Large intestine (tissue), 3 donors: ENCODE measurements around the gene SZRD1. TPM values are rescaled to one million over a fixed set of nuclear protein-coding genes. Genes with fewer than 3 reads are reported as not detected.

Experiments
- DNase-seq, 2 donors: peaks; one replicate each; pipeline versions ENCODE4 v3.0.0 to v3.0.0-alpha.2; 2013
- H3K27ac ChIP-seq: one replicate; pipeline ENCODE4 v1.5.1; 2013; ENCODE audit warnings: low read length
- H3K27me3 ChIP-seq: 2 replicates; pipeline ENCODE4 v1.6.1; 2013; ENCODE audit warnings: low read length; ENCODE audit not compliant: control insufficient read depth, insufficient read depth
- H3K36me3 ChIP-seq: 2 replicates; pipeline ENCODE4 v1.6.1; 2013; ENCODE audit warnings: low read length; ENCODE audit not compliant: control insufficient read depth, insufficient read depth
- H3K4me1 ChIP-seq: one replicate; pipeline ENCODE4 v1.6.1; 2013; ENCODE audit warnings: low read length; ENCODE audit not compliant: control insufficient read depth, insufficient read depth
- H3K4me3 ChIP-seq: one replicate; pipeline ENCODE4 v1.5.1; 2013; ENCODE audit warnings: low read length
- H3K9me3 ChIP-seq: one replicate; pipeline ENCODE4 v1.6.1; 2013; ENCODE audit warnings: mild to moderate bottlenecking, low read depth, low read length, moderate library complexity; ENCODE audit not compliant: control insufficient read depth
- WGBS: methylation state at CpG from one replicate; pipeline ENCODE4 v1.1.5; 2013; ENCODE audit warnings: low lambda C conversion rate; ENCODE audit not compliant: insufficient coverage; 5-methylcytosine and 5-hydroxymethylcytosine counted together
- polyA plus RNA-seq: library from polyadenylated mRNA; unstranded; fragments of 120-200 nt; gene quantifications from one replicate; pipeline ENCODE4 v1.2.1, GENCODE V29; 2013

Gene SZRD1
- polyA plus RNA-seq, 1 donor, result 78.6 TPM

DNA sequence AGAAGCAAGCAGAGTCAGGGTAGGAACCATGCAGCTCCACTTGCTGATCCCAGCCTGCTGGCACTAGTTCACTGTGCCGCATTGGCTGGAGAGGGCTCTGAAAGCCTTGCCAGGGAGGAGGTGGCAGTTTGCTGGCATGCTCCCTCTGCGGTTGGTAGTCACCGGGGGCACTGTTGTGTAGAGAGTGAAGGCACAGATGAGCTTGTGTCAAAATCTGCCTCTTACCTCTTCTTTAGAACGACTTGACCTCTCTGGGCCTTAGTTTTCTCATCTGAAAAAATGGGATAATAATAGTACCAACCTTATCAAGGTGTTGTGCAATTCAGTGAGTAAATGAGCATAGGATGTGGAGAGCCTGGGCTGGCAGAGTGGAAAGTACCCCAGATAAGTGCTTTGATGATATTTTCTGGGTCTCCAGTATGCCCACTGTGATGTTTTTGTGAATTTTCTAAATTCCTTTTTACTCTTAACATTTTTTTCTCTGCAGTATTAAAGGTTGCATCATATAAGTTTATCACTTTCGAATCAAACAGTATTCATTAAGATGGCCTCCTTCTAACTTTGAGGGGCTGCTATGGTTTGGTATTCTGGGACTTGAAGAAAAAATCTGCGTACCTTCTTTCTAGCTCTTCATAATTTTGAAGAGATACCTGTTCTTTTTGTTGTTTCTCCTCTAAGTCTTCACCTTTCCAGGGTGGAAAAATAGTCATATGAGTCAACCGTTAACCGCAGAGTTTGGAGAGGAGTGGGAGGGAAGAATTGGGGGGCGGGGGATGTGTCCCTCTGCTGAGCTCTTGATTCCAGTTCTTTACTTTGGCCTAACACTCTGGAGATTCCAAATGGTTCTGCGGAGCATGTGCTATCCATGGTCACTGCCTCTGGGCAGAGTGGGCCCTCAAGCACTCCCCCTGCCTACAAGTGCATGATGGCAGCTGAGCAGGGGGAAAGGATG is 26.8 kb downstream of the SZRD1 start:
- no peaks in the 10 kb centered on the region for H3K9me3 ChIP-seq
- WGBS, result 81% methylated on average over 3 of the region's 10 CpGs
- no peak overlapping the region for H3K27ac ChIP-seq
- no peaks in the 10 kb centered on the region for H3K27me3 ChIP-seq
- no peak for DNase-seq
- peaks cover 58% of the 10 kb centered on the region for H3K36me3 ChIP-seq
- no peaks in the 10 kb centered on the region for H3K4me1 ChIP-seq
- H3K4me3 ChIP-seq, result no peak overlapping the region

DNA sequence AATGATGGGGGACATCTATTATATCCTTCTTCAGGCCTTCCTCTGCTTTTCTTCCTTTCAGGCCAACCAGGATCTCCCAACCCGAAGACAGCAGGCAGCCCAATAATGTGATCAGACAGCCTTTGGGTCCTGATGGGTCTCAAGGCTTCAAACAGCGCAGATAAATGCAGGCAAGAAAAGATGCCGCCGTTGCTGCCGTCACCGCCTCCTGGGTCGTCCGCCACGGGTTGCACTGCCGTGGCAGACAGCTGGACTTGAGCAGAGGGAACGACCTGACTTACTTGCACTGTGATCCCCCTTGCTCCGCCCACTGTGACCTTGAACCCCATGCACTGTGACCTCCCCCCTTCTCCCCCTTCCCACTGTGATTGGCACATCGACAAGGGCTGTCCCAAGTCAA is 27.9 kb downstream of the SZRD1 start:
- no peaks in the 10 kb centered on the region for H3K4me1 ChIP-seq
- H3K9me3 ChIP-seq, result no peaks in the 10 kb centered on the region
- H3K27me3 ChIP-seq, result no peaks in the 10 kb centered on the region
- no peak overlapping the region for H3K27ac ChIP-seq
- H3K36me3 ChIP-seq, result peaks cover 61% of the 10 kb centered on the region
- no peak for DNase-seq
- no peak overlapping the region for H3K4me3 ChIP-seq
- no CpG with 5 or more reads among the region's 13 CpGs for WGBS

- H3K27ac ChIP-seq, result no peak overlapping the region
- no peak overlapping the region for H3K4me3 ChIP-seq
- DNase-seq, result no peak
- peaks cover 59% of the 10 kb centered on the region for H3K36me3 ChIP-seq
- no peaks in the 10 kb centered on the region for H3K4me1 ChIP-seq
- WGBS, result no CpG with 5 or more reads among the region's 7 CpGs
- no peaks in the 10 kb centered on the region for H3K9me3 ChIP-seq
- H3K27me3 ChIP-seq, result no peaks in the 10 kb centered on the region
Observed at GRCh38 chr1:16396591-16396990, 29.5 kb downstream of the SZRD1 start.

GRCh38 chr1:16397120-16397519 is 30.1 kb downstream of the SZRD1 start:
- H3K36me3 ChIP-seq, result peaks cover 59% of the 10 kb centered on the region
- DNase-seq, result no peak
- no peaks in the 10 kb centered on the region for H3K4me1 ChIP-seq
- H3K27ac ChIP-seq, result no peak overlapping the region
- WGBS, result no CpG with 5 or more reads among the region's 5 CpGs
- no peaks in the 10 kb centered on the region for H3K9me3 ChIP-seq
- H3K27me3 ChIP-seq, result no peaks in the 10 kb centered on the region
- no peak overlapping the region for H3K4me3 ChIP-seq

DNA sequence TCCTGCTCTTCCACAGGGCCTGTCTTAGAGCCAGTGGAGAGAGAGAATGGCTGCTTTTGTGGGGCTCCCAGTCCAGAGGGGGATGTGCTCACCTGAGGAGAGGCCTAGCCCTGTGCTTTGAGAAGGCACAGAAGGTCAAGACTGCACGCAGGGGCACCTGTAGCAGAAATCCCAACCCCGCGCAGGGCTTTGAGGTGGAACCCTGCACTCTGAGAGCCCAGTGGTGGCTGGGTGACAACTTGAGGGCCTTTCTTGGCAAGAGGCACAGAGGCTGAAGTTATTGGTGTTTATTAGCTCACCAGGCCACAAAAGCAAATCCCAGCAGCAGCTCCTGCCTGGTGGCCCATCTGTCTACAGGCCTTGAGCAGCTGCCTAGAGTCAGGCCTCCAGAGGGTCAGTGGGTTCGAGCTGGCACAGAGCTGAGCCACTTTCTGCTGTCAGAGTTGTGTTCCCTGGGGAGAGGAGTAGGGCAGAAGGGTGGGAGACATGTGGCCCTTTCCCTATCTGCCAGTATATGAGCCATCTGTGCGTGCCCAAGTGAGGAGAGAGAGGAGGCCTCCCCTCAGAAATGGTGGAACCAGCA is 31.4 kb downstream of the SZRD1 start:
- Histone ChIP-seq H3K27ac (no peak overlapping the region), H3K4me3 (no peak overlapping the region), H3K4me1 (no peaks in the 10 kb centered on the region), H3K9me3 (no peaks in the 10 kb centered on the region), H3K36me3 (peaks cover 52% of the 10 kb centered on the region), H3K27me3 (no peaks in the 10 kb centered on the region)
- no CpG with 5 or more reads among the region's 5 CpGs for WGBS
- no peak for DNase-seq

DNA sequence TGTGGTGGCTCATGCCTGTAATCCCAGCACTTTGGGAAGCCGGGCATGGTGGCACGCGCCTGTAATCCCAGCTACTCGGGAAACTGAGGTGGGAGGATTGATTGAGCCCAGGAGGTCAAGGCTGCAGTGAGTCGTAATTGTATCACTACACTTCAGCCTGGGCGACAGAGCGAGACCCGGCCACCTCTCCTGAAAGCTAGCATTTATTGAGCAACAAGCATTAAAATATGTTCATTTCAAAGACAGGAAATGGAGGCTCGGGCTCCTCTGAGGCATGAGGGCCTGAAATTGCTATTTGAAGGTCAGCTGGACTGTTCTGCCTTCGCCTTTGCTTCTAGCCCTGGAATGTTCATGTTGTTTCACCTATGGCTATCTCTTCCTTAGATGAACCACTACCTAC is 35.7 kb downstream of the SZRD1 start:
- H3K9me3 ChIP-seq, result no peaks in the 10 kb centered on the region
- H3K27ac ChIP-seq, result no peak overlapping the region
- H3K4me1 ChIP-seq, result no peaks in the 10 kb centered on the region
- no CpG with 5 or more reads among the region's 10 CpGs for WGBS
- H3K36me3 ChIP-seq, result peaks cover 12% of the 10 kb centered on the region
- no peak for DNase-seq
- H3K4me3 ChIP-seq, result no peak overlapping the region
- H3K27me3 ChIP-seq, result no peaks in the 10 kb centered on the region

- no peaks in the 10 kb centered on the region for H3K27me3 ChIP-seq
- H3K4me1 ChIP-seq, result no peaks in the 10 kb centered on the region
- no peaks in the 10 kb centered on the region for H3K9me3 ChIP-seq
- H3K4me3 ChIP-seq, result no peak overlapping the region
- no peak for DNase-seq
- no peak overlapping the region for H3K27ac ChIP-seq
- no CpG with 5 or more reads among the region's 5 CpGs for WGBS
- H3K36me3 ChIP-seq, result no peaks in the 10 kb centered on the region
Observed at GRCh38 chr1:16405441-16405840, 38.4 kb downstream of the SZRD1 start.

DNA sequence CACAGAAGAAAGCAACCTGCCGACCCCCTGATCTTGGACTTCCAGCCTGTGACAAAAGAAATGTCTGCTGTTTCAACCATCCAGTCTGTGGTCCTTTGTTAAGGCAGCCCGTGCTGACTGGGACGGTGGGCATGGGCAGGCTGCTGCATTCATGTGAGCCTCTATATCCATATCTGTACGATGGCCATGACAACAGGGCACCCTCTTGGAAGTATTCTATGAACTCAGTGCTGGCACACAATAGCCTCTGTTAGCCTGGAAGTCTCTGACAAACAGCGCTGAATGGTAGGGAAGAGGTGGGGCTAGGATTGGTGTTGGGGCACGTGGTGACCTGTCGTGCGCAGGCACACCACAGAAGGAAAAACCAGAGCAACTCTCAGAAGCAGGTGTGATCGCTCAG is 39.8 kb downstream of the SZRD1 start:
- Histone ChIP-seq H3K4me3 (no peak overlapping the region), H3K27ac (no peak overlapping the region), H3K4me1 (no peaks in the 10 kb centered on the region), H3K27me3 (no peaks in the 10 kb centered on the region), H3K9me3 (no peaks in the 10 kb centered on the region), H3K36me3 (no peaks in the 10 kb centered on the region)
- WGBS, result no CpG with 5 or more reads among the region's 9 CpGs
- DNase-seq, result no peak

- Histone ChIP-seq H3K27ac (no peak overlapping the region), H3K4me1 (no peaks in the 10 kb centered on the region), H3K4me3 (no peak overlapping the region), H3K36me3 (no peaks in the 10 kb centered on the region), H3K9me3 (no peaks in the 10 kb centered on the region), H3K27me3 (no peaks in the 10 kb centered on the region)
- no CpG with 5 or more reads among the region's 25 CpGs for WGBS
- no peak for DNase-seq
Observed at GRCh38 chr1:16409536-16410152, 42.6 kb downstream of the SZRD1 start.

- H3K4me1 ChIP-seq, result no peaks in the 10 kb centered on the region
- H3K27me3 ChIP-seq, result no peaks in the 10 kb centered on the region
- DNase-seq, result no peak
- no peak overlapping the region for H3K27ac ChIP-seq
- H3K4me3 ChIP-seq, result no peak overlapping the region
- no peaks in the 10 kb centered on the region for H3K9me3 ChIP-seq
- WGBS, result 71% methylated on average over 1 of the region's 5 CpGs
- H3K36me3 ChIP-seq, result no peaks in the 10 kb centered on the region
Observed at GRCh38 chr1:16410803-16411202, 43.8 kb downstream of the SZRD1 start.
